ENCODE results near the gene DYRK1A.
A peak's percentile ranks its signal among the peaks of the same experiment; 100 is the strongest.

Gene DYRK1A

GRCh38 chr21:37450445-37450941 lies 83.9 kb downstream of the DYRK1A start (continued):
- TF ChIP-seq ZBTB8A (tag by site-specific recombination; IDR thresholded peaks at IDR 0.05) (no peak), ZNF449 (tag by site-specific recombination; IDR thresholded peaks at IDR 0.05) (no peak), TCF7L2 (IDR thresholded peaks at IDR 0.05; ENCODE audit: borderline replicate concordance, low read depth, low read length) (no peak), ZNF292 (tag by site-specific recombination; IDR thresholded peaks at IDR 0.05; ENCODE audit: borderline replicate concordance, low read depth) (no peak), RBAK (tag by site-specific recombination; IDR thresholded peaks at IDR 0.05) (no peak), ZNF184 (tag by site-specific recombination; IDR thresholded peaks at IDR 0.05) (0 out of 2 replicates have a peak, but pooled peaks have one; percentile 63), ZEB2 (tag by site-specific recombination; IDR thresholded peaks at IDR 0.05) (0 out of 2 replicates have a peak, but pooled peaks have one; percentile 14)

GRCh38 chr21:37451446-37451845 lies 84.9 kb downstream of the DYRK1A start:
- Histone ChIP-seq H3K4me3 (ENCODE audit: low read depth, low read length) (no peak overlapping the region), H3K27ac (ENCODE audit: extremely low read depth, low read depth, low read length) (no peak overlapping the region), H3K4me1 (ENCODE audit: control insufficient read depth, insufficient read depth, low read length) (peaks cover 39% of the 10 kb centered on the region), H3K9me3 (ENCODE audit: control insufficient read depth, insufficient read depth, low read depth, low read length) (no peaks in the 10 kb centered on the region), H3K36me3 (ENCODE audit: control insufficient read depth in 2 of 2, insufficient read depth in 1 of 2, low read length in 2 of 2) (no peaks in the 10 kb centered on the region)
- POLR2A ChIA-PET, result interaction anchor here (1.9 kb wide), 1 partner anchor 85 kb away, joined by 6 read pairs; the partner anchor contains the start of gene DYRK1A
- CTCF ChIA-PET, result no interaction called here
- TF ChIP-seq ZNF366 (tag by site-specific recombination; conservative IDR thresholded peaks at IDR 0.05) (no peak), ZFHX2 (tag by site-specific recombination; conservative IDR thresholded peaks at IDR 0.05) (peak; percentile 97), KLF10 (tag by site-specific recombination; IDR thresholded peaks at IDR 0.05) (no peak), EGR2 (tag by site-specific recombination; IDR thresholded peaks at IDR 0.05; ENCODE audit: low read depth) (peak; percentile 97)

GRCh38 chr21:37452227-37452626 lies 85.7 kb downstream of the DYRK1A start:
- CTCF ChIA-PET, result interaction anchor here (3.1 kb wide), 1 partner anchor 11 kb away, joined by 24 read pairs; no protein-coding TSS in a partner anchor
- POLR2A ChIA-PET, result interaction anchor here (1.9 kb wide), 1 partner anchor 86 kb away, joined by 6 read pairs; the partner anchor contains the start of gene DYRK1A
- Histone ChIP-seq H3K36me3 (ENCODE audit: control insufficient read depth in 2 of 2, insufficient read depth in 1 of 2, low read length in 2 of 2) (no peaks in the 10 kb centered on the region), H3K4me1 (ENCODE audit: control insufficient read depth, insufficient read depth, low read length) (peaks cover 32% of the 10 kb centered on the region), H3K4me3 (ENCODE audit: low read depth, low read length) (no peak overlapping the region), H3K27ac (ENCODE audit: extremely low read depth, low read depth, low read length) (no peak overlapping the region), H3K9me3 (ENCODE audit: control insufficient read depth, insufficient read depth, low read depth, low read length) (no peaks in the 10 kb centered on the region)
- peak; percentile 52 for TF ChIP-seq ZBTB17 (tag by site-specific recombination; IDR thresholded peaks at IDR 0.05)
- peak; percentile 40; the same call in 1 of the 2 replicates for TF ChIP-seq PATZ1 (tag by site-specific recombination; IDR thresholded peaks at IDR 0.05)
- no peak for TF ChIP-seq ZNF776 (tag by site-specific recombination; IDR thresholded peaks at IDR 0.05; ENCODE audit: borderline replicate concordance)
- no peak for TF ChIP-seq ZNF362 (tag by site-specific recombination; IDR thresholded peaks at IDR 0.05)
- peak; percentile 59; the same call in 1 of the 2 replicates for TF ChIP-seq MZF1 (tag by site-specific recombination; IDR thresholded peaks at IDR 0.05; ENCODE audit: borderline replicate concordance)
- TF ChIP-seq ZIC2 (tag by site-specific recombination; IDR thresholded peaks at IDR 0.05), result peak; percentile 39; the same call in 1 of the 2 replicates
- TF ChIP-seq ZSCAN30 (tag by site-specific recombination; IDR thresholded peaks at IDR 0.05), result peak; percentile 69
- TF ChIP-seq ZNF585B (tag by site-specific recombination; IDR thresholded peaks at IDR 0.05), result no peak

Data from HEK293 (cell line).